ENCODE data around the gene HES5.

The HES5 gene

DNA sequence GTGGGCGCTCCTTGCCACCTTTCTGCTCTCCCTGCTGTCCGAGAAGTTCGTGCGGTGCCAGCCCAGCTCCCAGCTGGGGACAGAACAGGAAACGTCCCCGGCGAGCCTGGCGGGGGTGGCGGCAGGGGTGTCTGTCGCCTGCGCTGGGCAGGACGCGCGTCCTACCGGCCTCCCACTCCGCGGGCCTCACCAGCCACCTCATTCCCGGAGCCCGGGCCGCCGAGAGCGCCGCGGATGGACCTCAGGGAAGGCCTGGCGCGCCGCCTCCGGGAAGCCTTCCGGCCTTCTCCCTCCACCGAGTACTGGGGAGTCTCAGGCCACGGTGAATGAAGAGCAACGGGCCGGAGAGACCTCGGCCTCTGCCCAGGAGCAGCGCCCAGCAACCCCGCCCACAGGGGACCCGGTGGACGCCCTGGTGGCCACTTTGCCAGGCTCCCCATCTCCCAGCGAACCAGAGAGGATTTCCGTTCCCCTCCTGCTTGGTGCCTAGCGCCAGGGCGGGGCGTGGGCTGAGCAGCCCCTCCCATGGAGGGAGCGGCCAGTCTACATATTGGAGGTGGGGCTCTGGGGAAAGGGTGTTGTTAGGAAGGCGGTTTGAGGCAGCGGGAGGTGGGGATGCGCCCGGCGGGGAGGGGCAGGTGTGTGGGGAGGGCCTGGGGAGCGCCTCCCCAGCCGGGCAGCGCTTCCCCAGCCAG is 16.6 kb upstream of the HES5 start:
- DNase-seq (ENCODE audit: low read depth in 2 of 2): no peak

DNA sequence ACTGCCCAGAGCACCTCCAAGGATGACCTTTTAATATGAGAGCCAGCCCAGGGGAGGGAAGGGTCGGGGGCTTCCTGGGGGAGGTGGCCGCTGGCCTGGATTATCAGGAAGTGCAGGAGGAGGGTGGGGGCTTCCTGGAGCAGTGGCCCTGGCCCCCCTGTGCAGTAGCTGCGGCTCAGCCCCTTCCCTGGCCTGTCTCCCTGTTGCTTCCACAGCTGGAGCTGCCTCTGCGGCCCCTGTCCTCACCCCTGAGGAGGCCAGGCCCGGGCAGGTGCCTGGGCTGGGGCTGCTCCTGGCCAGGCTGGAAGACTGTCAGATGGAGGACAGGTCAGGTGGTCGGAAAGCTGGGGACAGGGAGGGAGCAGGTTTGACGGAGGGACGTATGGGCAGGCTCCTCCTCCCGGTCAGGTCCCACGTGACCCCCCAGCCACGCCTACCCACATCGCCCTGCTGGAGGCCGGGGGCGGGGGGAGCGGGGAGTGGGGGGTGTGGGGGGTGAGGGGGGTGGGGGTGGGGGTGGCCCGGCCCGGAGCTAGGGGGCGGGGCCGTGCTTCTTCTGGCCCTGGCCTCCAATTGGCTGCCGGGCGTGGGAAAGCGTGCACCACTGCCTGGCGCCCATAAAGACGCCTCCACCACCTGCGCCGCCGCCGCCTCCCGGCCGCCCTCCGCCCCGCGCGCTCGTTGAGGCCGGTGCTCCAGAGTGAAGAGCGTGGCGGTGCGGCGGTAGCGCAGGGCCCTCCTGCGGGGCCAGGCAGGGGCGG is 15.9 kb upstream of the HES5 start:
- no peak for DNase-seq (ENCODE audit: low read depth in 2 of 2)

DNA sequence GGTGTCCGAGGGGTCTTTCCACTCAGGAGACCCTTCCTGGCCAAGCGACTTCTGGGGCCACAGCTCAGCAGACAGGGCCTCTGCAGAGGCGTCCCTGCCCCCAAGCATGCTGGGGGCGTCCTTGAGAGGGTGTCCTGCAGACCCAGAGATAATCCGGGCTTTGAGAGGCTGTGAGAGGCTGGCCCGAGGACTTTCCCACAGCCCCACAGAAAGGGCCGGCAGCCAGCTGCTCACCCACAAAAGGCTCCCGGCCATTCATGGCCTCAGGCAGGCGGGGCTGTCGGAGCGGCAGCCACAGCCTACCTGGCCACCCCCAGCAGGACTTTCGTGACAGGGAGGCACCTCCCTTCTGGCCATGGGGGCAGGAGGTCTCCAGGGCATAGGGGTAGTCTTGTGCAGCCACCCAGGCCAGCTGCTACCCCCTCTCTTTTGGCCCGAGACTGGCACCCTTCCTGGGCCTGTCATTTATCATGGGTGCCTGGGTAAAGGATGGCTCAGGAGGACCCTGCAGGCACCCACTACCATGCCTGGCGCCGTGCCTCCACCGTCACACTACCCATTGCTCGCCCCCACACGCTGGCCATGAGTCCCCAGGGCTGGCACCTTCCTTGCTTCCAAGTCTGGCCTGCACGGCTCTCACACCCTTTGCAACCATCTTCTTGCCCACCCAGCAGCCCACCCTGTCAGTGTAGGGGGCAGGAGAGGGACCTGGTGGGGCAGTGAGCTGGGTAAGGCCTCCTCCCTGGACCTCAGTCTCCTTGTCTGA is 15.0 kb upstream of the HES5 start:
- no peak for DNase-seq (ENCODE audit: low read depth in 2 of 2)

DNA sequence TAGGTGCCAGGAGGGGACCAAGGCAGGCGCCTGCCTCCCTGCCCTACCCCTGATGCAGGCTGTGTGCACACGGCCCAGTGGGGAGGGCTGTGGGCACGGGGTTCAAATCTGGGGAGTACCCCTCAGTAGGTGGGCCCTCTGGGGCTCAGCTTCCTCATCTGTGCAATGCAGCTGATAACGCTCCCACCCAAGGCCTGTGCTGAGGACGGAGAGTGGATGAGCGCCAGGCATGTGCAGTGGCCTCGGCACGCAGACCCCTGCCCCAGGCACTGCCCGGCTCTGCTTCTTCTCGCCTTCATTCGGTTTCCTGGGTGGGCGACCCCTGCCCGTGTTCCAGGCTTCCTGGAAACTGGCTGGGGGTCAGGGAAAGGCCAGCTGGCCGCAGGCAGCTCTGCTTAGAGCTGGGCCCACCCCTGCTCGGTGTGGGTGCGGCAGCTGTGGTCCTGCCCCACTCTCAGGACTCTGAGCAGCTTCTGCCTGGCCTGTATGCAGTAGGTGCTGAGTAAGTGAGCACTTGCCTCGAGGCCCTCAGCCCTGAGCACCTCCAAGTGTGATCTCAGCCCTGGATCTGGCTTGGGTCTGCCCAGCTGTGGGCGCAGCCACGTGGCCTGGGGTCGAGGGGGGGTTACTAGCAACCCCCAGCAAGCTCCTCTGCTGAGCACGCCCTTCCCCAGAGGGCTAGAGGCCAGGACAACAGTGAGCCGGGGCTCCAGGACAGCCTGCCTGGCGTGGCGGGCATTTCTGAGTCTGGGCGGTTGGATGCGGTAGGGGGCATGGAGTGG is 14.2 kb upstream of the HES5 start:
- no peak for DNase-seq (ENCODE audit: low read depth in 2 of 2)

DNA sequence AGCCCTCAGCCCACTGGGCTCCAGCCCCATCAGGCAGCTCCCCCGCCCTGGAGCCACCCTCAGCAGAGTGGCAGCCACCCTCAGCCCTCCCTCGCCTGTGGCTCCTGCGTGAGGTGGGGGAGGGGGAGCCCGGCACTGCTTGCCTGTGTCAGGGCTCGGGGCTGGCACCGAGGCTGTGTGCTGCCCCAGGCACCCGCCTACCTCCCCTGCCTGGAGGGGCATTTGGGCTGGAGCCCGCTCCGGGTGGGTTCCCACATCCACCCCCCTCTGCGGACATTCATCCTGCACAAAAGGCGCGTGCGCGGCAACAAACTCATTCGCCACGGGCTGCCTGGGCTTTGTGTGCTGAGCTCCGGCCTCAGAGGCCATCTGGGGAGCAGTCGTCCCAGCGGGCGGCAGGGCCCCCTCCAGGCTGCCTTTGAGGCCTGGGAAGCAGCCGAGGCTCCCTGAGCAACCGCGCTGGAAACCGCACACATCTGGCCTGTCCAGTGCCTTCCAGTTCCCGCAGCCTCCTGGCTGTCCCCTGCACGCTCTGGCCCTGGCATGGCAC is 13.6 kb upstream of the HES5 start:
- no peak for DNase-seq (ENCODE audit: low read depth in 2 of 2)

DNA sequence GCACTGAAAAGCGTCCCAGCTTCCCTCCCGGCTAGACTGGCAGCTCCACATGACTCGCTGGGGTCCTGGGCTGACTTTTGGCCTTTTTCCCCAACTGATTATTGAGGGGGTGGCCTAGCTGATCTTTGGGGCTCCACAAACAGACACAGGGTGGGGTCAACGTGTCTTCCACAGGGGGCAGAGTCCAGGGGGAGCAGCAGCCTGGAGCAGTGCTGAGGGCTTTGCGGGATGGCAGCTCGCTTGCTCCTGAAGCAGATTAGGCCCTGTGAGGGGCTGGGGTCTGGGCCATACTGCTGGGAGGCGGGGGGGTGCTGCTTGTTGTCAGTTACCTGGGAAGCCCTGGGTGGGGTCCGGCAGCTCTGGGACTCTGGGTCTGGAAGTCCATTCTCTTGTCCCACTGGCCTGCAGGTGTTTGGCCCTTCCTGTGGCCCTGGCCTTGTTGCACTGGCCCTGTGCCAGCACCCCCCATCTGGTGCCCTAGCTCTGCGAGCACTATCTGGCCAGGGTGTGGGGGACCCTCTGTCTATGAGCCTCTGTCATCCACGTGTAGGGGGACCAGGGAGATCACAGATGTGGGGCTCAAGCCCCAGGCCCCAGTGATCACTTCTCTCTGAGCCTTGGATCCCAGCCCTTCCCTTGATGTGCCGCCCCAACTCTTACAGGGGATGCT is 12.3 kb upstream of the HES5 start:
- no peak for DNase-seq (ENCODE audit: low read depth in 2 of 2)

DNA sequence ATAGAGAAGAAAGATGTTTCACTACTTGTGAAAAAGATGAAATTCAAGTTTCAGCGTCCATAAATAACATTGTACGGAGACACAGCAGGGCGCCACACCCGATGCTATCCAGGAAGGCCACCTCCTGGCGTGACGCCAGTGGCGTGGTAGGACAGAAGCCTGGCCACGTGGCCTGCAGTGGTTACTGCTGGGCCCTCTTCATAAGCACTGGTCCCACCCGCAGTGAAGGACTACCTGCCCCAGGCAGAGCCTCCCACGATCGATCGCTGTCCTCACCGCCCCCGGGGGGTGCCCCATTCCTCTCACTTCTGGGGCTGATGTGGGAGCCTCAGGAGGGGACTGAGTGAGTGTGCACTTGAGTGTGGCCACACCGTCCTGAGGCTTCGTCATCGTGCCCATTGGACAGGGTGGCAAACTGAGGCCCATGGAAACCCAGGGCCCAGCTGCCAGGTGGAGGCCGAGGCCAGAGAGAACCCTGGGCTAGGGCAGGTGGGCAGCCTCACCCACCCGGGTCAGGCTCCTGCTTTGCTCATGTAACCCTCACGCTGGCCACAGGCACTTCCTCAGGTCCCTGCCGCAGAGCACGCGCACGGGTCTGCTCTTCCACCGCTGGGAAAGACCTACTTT is 11.7 kb upstream of the HES5 start:
- no peak for DNase-seq (ENCODE audit: low read depth in 2 of 2)

DNA sequence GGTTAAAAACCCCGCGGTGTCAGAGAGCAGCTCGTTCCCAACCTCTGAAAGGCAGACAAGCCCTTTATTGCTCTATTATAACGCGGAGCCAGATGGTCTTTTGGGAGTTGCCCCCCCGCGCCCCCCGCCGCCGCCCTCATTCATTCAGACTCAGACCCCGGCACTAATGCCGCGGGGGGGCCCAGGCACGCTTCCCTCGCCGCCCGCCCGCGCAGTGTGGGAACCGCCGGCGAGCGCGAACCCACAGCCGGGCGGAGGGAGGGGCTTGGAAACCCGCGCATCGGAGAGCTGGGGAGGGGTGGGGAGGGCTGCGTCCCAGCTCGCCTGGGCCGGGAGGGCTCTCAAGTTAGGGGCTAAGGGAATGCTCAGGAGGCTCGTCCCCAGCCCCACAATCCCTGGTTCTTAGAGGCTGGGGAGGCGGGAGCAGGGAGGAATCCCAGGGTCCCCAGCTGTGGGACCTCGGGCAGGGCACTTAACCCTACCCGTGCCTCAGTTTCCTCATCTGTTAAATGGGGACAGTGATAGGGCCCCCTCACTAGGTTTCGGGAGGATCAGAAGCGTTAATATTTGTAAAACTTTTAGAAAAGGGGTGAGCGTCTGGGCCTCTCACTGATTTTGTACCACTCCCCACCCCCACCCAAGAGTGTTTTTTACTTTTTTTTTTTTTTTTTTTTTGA is 10.9 kb upstream of the HES5 start:
- DNase-seq (ENCODE audit: low read depth in 2 of 2): no peak

DNA sequence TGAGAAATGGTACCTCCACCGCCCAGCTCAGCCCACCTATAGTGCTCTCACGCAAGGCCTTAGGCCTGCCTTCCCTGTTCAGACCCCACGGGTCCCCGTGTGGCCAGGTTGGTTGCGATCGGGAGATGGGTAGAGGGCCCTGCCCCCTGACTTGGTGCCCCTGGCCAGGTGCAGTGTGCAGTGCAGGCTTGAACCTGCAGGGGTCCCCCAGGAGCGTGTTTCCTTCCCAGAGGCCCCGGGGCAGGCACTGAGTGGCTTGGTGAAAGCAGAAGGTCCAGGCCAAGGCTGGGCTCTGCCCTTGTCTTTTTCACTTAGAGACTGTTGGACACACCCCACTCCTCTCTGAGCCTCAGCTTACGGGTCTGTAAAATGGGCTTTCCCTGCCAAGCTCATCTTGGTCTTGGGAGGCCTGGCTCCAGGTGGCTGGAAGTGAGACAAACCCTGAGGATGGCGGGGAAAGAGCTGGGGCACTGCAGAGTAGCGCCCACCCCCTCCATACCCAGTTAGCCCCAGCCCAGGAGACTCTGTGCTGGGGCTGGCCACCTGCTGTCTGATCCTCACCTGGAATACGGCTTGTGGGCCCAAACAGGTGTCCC is 9.3 kb upstream of the HES5 start:
- no peak for DNase-seq (ENCODE audit: low read depth in 2 of 2)

DNA sequence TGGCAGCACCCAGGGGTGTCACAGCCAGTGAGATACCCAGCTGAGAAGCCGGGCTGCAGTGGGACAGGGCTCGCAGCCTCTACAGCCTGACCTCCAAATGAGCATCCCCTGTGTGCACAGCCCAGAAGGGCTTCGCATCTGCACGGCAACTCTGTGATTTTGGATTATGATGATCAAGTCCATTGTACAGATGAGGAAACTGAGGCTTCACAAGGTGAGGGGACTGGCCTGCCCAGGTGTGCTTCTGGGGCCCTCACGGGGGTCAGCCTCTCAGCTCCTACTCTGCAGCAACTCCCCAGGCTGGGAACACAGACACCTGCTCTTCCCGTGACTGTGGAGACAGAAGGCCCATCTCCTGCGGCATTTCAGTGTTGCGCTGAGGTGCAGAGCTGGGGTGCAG is 8.8 kb upstream of the HES5 start:
- no peak for DNase-seq (ENCODE audit: low read depth in 2 of 2)

DNA sequence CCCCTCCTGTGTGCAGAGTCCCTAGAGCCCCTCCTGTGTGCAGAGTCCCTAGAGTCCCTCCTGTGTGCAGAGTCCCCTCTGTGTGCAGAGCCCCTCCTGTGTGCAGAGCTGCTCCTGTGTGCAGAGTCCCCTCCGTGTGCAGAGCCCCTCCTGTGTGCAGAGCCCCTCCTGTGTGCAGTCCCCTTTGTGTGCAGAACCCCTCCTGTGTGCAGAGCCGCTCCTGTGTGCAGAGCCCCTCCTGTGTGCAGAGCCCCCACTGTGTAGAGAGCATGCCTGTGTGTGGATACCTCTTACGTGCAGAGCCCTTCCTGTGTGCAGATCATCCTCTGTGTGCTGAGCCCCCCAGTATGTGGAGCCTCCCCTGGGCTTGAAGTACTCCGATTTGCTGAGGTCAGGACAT is 8.3 kb upstream of the HES5 start:
- no peak for DNase-seq (ENCODE audit: low read depth in 2 of 2)

DNA sequence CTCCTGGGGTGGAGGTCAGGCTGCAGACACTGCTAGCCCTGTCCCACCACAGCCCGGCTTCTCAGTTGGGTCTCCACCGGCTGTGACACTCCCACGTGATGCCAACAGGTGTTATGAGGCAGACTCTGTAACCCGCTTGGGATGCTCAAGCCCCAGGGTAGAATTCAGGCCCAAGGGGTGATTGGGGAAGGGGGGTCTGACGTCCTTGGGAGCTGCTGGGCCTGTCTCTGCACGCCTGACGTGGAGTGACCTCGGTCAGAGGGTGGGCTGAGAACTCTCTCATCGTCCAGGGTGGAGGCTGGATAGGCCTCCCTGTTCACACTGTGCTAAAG is 7.7 kb upstream of the HES5 start:
- DNase-seq (ENCODE audit: low read depth in 2 of 2): no peak

DNA sequence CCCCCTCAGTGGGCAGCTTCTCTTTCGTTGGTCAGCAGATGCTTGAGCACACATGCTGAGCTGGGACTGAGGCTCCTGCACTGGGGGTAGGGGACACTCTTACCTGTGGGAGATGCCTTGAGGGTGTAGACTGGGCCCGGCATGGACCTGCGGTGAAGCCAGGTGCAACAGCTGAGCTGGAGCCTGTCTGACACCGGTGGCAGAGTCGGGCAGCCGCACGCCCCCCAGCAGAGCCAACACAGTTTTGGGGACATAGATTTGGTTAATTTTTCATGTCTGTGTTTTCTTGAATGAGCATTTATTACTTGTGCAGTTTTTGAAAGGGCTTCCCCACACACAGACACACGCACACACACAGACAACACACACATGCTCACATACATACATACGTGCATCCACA is 5.9 kb upstream of the HES5 start:
- no peak for DNase-seq (ENCODE audit: low read depth in 2 of 2)

DNA sequence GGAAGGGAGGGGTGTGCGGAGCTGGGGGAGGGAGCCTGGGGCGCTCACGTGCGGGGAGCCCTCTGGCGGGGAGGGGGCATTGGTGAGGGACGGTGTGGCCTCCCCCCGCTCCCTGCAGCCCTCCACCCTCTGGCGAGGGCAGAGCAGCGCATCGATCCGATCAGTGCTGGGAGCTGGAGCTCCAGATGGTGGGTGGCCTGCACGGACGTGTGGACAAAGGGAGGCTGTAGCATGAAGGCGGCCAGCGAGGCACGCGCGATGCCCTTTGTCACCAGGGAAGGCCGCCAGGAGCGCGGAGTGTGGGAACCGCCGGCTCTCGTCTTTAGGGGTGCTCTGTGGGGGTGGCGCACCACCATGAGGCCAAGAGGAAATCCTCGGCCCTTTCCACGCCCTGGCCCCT is 5.4 kb upstream of the HES5 start:
- no peak for DNase-seq (ENCODE audit: low read depth in 2 of 2)

DNA sequence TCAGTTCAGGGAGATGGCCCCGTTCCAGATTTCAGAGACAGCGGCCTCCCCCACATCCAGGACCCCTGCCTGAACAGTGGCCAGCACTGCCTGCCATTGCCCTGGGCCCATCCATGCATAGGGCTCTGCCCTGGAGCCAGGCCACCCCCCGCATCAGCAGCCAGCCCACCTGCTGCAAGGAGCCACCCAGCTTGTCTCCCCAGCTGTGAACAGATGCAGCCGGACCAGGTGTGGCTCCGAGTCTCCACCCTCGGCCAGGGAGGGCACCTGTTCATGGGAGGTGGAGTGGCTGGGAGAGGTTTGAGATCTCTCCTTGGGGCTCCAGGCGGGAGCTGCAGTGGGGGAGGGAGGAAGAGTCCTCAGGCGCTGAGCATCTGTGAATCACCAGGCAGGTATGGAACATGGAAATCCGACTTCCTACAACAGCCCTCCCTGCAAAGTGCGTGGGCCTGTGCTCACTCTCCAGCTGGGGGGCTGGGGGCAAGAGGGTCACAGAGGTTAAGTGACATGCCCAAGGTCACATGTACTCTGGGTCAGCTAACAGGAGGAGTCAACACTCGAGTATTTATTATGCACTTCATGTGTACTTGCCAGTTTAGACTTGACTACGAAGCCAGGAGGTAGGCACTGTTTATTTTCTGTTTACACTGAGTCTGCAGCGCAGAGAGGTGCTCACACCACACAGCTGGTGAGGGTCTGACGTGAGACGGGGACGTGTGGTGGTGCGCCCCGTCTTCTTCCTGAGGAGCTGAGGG is 4.8 kb upstream of the HES5 start:
- DNase-seq (ENCODE audit: low read depth in 2 of 2): no peak

DNA sequence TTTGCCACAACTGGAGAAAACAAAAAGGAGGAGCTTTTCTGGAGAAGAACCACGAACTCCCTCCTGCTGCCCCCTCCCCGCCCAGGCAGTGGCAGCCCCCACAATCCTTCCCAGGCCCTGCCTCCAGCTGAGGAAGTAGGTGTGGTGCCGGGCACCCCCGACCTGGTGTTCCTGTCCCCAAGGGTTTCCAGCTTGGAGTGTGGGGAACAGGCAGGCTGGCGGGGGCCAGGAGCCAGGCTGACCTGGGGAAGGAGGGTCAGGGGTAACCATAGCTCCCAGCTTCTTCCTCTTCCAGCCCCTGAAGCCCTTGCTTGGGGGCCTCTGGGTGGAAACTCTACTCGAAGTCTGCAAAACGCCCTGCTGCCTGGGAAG is 4.2 kb upstream of the HES5 start:
- no peak for DNase-seq (ENCODE audit: low read depth in 2 of 2)

DNA sequence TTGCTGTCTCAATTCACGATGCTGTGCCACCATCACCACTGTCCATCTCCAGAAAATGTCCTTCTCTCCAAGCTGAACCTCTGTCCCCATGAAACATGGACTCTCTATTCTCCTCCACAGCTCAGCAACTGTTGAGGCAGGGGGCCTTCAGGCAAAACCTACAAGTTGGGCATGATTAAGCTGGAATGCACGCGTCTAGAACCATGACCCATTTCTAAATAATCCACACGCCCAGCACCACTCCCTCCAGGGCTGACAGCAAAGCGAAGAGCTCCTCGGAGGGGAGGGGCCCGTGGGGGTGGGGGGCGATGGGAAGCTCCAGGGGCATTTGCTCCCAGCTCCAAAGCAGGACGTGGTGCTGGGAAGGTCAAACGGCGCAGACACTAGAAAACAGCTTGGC is 3.3 kb upstream of the HES5 start:
- DNase-seq (ENCODE audit: low read depth in 2 of 2): no peak

DNA sequence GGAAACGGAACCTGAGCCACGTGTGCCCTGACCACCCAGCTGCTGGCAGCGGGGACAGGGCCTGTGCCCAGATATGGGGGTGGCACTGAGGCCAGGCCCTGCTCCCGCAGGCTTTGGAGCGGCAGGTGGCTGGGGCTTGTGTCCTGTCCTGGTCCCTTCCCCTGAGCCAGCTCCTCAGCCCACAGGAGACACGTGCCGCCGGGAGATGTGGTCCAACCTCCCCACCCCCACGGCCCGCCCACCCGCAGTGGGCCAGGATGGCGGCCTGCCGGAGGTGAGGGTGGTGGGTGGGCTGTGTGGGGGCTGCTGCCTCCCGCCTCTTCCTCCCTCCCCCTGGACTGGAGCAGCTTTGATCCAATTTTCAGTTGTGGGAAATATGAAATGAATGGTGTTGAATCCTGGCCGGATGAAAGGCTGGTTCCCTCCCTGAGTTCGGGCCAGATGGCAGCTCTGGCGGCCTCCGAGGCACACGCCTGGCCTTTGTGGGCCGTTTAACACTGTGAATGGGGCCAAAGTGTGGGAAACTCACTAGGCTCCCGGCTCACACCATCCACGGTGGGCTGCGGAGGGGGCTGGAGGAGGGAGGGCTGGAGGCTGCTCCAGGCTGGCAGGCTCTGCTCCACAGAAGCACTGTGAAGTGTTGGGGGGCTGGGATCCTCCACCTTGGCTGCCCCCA is 2.6 kb upstream of the HES5 start:
- DNase-seq (ENCODE audit: low read depth in 2 of 2): no peak
